ENCODE results near the gene AHCYL1. TPM values are rescaled to one million over a fixed set of nuclear protein-coding genes. Genes with fewer than 3 reads are reported as not detected.

AHCYL1 gene
- total RNA-seq, 1 experiment from 2014 or later: 89.0 TPM

- no CpG with 5 or more reads among the region's 18 CpGs for WGBS (ENCODE audit: extremely low coverage, insufficient read length, low lambda C conversion rate)
- no peak overlapping the region for H2BK12ac ChIP-seq (ENCODE audit: insufficient read length, low read depth, low read length)
- no peak for DNase-seq
- no peak overlapping the region for H3K4me3 Mint-ChIP-seq
- peaks cover 8 to 10% (median 10%) of the 10 kb centered on the region in 3 experiments; a peak in 6 of 7 replicates for H3K36me3 Mint-ChIP-seq (ENCODE audit: insufficient read depth in 1 of 3, low read depth in 3 of 3)
- H3K56ac ChIP-seq (ENCODE audit: insufficient read length, low read depth, low read length): no peak overlapping the region
- no peak overlapping the region for H2BK20ac ChIP-seq (ENCODE audit: low read depth, low read length, poor library complexity, severe bottlenecking)
- no peak overlapping the region for H2BK120ac ChIP-seq (ENCODE audit: low read depth, low read length, poor library complexity, severe bottlenecking)
- H2AK5ac ChIP-seq (ENCODE audit: insufficient read length, low read length): no peak overlapping the region
- no peak overlapping the region for H2BK5ac ChIP-seq (ENCODE audit: insufficient read length, low read length)
- H3K23ac ChIP-seq (ENCODE audit: insufficient read length, low read depth, low read length): no peak overlapping the region
- no peak overlapping the region for H3K14ac ChIP-seq (ENCODE audit: insufficient read depth, low read length)
- no peak overlapping the region for H2BK15ac ChIP-seq (ENCODE audit: low read depth, low read length)
- peaks cover 0 to 3% of the 10 kb centered on the region in 2 experiments; a peak in 1 of 5 replicates for H3K9me3 Mint-ChIP-seq
- no peak overlapping the region for H3K27ac ChIP-seq (ENCODE audit: insufficient read length, low read depth, low read length)
- no peak overlapping the region for H2AFZ ChIP-seq (ENCODE audit: low read length)
- no peak overlapping the region for H3K27ac Mint-ChIP-seq
- no peaks in the 10 kb centered on the region for H3K79me1 ChIP-seq (ENCODE audit: insufficient read depth, low read depth, low read length, poor library complexity, severe bottlenecking)
- H3K27me3 ChIP-seq (ENCODE audit: insufficient read depth, low read length): peaks cover 41% of the 10 kb centered on the region
- TF ChIP-seq CTCF (conservative IDR thresholded peaks at IDR 0.05): no peak
- no peak overlapping the region for H3K18ac ChIP-seq (ENCODE audit: insufficient read length, low read depth, low read length)
- no peak overlapping the region for H3K4ac ChIP-seq (ENCODE audit: low read depth, low read length)
- no peak overlapping the region for H4K5ac ChIP-seq (ENCODE audit: insufficient read length, low read depth, low read length)
- no peak overlapping the region for H4K8ac ChIP-seq (replicated peaks; ENCODE audit: insufficient read length, low read depth, low read length)
- H3K79me2 ChIP-seq (ENCODE audit: insufficient read depth, low read length): no peaks in the 10 kb centered on the region
- peaks cover 10 to 11% of the 10 kb centered on the region in 2 experiments for H3K4me1 Mint-ChIP-seq
- H3K27me3 Mint-ChIP-seq (ENCODE audit: low read depth): peaks cover 62% of the 10 kb centered on the region
- H3K9me3 ChIP-seq (ENCODE audit: control insufficient read depth, low read depth, low read length): no peaks in the 10 kb centered on the region
- no peaks in the 10 kb centered on the region for H3K4me1 ChIP-seq (ENCODE audit: insufficient read depth, low read length)
- no peak overlapping the region for H3K9ac ChIP-seq (ENCODE audit: extremely low read depth, insufficient read length, low read length)
- no peak overlapping the region for H4K91ac ChIP-seq (ENCODE audit: insufficient read length, low read depth, low read length)
- H4K20me1 ChIP-seq (ENCODE audit: control insufficient read depth, insufficient read depth, insufficient read length): peaks cover 4% of the 10 kb centered on the region
- H3K23me2 ChIP-seq (ENCODE audit: insufficient read length, low read depth, low read length, poor library complexity, severe bottlenecking): peaks cover under 1% of the 10 kb centered on the region
- H3T11ph ChIP-seq (ENCODE audit: low read length): no peak overlapping the region
- H3K4me2 ChIP-seq (ENCODE audit: insufficient read depth, insufficient read length, low read length): no peak overlapping the region
These were observed 80.2 kb downstream of the AHCYL1 start for GRCh38 chr1:110064576-110065337.

Data from H9 (cell line).